KMS-11 (cell line): ENCODE measurements around the gene MRPL48.

Experiments used
- H2AFZ ChIP-seq: fragments of 200-600 bp; sonication (generic); 2 replicates; pipeline ENCODE4 v1.6.1; 2016; ENCODE audit warnings: antibody characterized with exemption, mixed run types, low read depth
- H3K27ac ChIP-seq: fragments of 200-600 bp; sonication (generic); 2 replicates; pipeline ENCODE4 v1.6.1; 2016; ENCODE audit warnings: mild to moderate bottlenecking, mixed run types
- H3K27me3 ChIP-seq: fragments of 200-600 bp; sonication (generic); 2 replicates; pipeline ENCODE4 v1.6.1; 2017; ENCODE audit warnings: mild to moderate bottlenecking, low read depth, mixed run types, moderate library complexity; ENCODE audit not compliant: insufficient read depth
- H3K36me3 ChIP-seq: fragments of 200-600 bp; sonication (generic); 2 replicates; pipeline ENCODE4 v1.6.1; 2017; ENCODE audit warnings: mild to moderate bottlenecking, mixed run types; ENCODE audit not compliant: insufficient read depth
- H3K4me1 ChIP-seq: fragments of 200-600 bp; sonication (generic); 2 replicates; pipeline ENCODE4 v1.6.1; 2016; ENCODE audit warnings: mild to moderate bottlenecking, low read depth, mixed run types; ENCODE audit not compliant: poor library complexity, severe bottlenecking
- H3K4me2 ChIP-seq: fragments of 200-600 bp; sonication (generic); 2 replicates; pipeline ENCODE4 v1.7.0; 2016; ENCODE audit warnings: mild to moderate bottlenecking, mixed run types
- H3K4me3 ChIP-seq: fragments of 200-600 bp; sonication (generic); IDR thresholded peaks from 2 replicates; pipeline ENCODE4 v1.6.1; 2017; ENCODE audit warnings: low read depth, low read length, mixed read lengths; ENCODE audit not compliant: insufficient read depth
- H3K79me2 ChIP-seq: fragments of 200-600 bp; sonication (generic); 2 replicates; pipeline ENCODE4 v1.6.1; 2016; ENCODE audit warnings: low read depth, mixed run types; ENCODE audit not compliant: insufficient read depth
- H3K9ac ChIP-seq: fragments of 200-600 bp; sonication (generic); 2 replicates; pipeline ENCODE4 v1.6.1; 2016; ENCODE audit warnings: mild to moderate bottlenecking, mixed run types
- H4K20me1 ChIP-seq: fragments of 200-600 bp; sonication (generic); 2 replicates; pipeline ENCODE4 v1.6.1; 2016; ENCODE audit warnings: mild to moderate bottlenecking, mixed run types; ENCODE audit not compliant: insufficient read depth
- CTCF ChIP-seq: fragments of 200-600 bp; sonication (generic); conservative IDR thresholded peaks from 2 replicates; pipeline ENCODE4 v1.6.1; 2017; ENCODE audit warnings: low read depth, mild to moderate bottlenecking, antibody characterized with exemption, low read length, moderate library complexity, mixed read lengths

Gene MRPL48

GRCh38 chr11:73912026-73912425 is 124.4 kb downstream of the MRPL48 start:
- H3K79me2 ChIP-seq: no peaks in the 10 kb centered on the region
- H2AFZ ChIP-seq: no peak overlapping the region
- H3K27ac ChIP-seq: no peak overlapping the region
- no peaks in the 10 kb centered on the region for H3K27me3 ChIP-seq
- H4K20me1 ChIP-seq: no peaks in the 10 kb centered on the region
- H3K36me3 ChIP-seq: no peaks in the 10 kb centered on the region
- no peak overlapping the region for H3K9ac ChIP-seq
- peaks cover 10% of the 10 kb centered on the region for H3K4me1 ChIP-seq
- no peak overlapping the region for H3K4me2 ChIP-seq
- TF ChIP-seq CTCF: no peak
- no peak overlapping the region for H3K4me3 ChIP-seq

- no peak overlapping the region for H3K4me2 ChIP-seq
- no peak overlapping the region for H2AFZ ChIP-seq
- no peaks in the 10 kb centered on the region for H3K27me3 ChIP-seq
- no peak overlapping the region for H3K4me3 ChIP-seq
- peaks cover 10% of the 10 kb centered on the region for H3K4me1 ChIP-seq
- no peaks in the 10 kb centered on the region for H4K20me1 ChIP-seq
- TF ChIP-seq CTCF: no peak
- no peaks in the 10 kb centered on the region for H3K79me2 ChIP-seq
- H3K36me3 ChIP-seq: no peaks in the 10 kb centered on the region; the same call in 1 of the 2 replicates
- no peak overlapping the region for H3K9ac ChIP-seq
- H3K27ac ChIP-seq: no peak overlapping the region
Measured at GRCh38 chr11:73913472-73913871, 125.8 kb downstream of the MRPL48 start.

GRCh38 chr11:73914284-73914683 is 126.6 kb downstream of the MRPL48 start:
- Histone ChIP-seq H3K4me1 (peaks cover 10% of the 10 kb centered on the region), H3K9ac (no peak overlapping the region), H3K27me3 (no peaks in the 10 kb centered on the region), H3K36me3 (no peaks in the 10 kb centered on the region; the same call in 1 of the 2 replicates), H3K79me2 (no peaks in the 10 kb centered on the region), H3K4me2 (no peak overlapping the region), H2AFZ (no peak overlapping the region), H4K20me1 (no peaks in the 10 kb centered on the region), H3K4me3 (no peak overlapping the region), H3K27ac (no peak overlapping the region)
- TF ChIP-seq CTCF: no peak
